Esophagus squamous epithelium (tissue), 4 donors: ENCODE results near the gene B4GALNT4.
"Not testable (repeated sequence)": the region's sequence is repeated elsewhere in the genome, so short reads cannot be mapped to it uniquely, and the experiment has no call there.

Experiments
- CTCF ChIP-seq, 6 experiments: fragments of 450-650 bp in 4 of 6; fragments of 200-600 bp in 2 of 6; sonication (generic) in 2 of 6; IDR thresholded peaks; one replicate each; pipeline ENCODE4 v1.5.1; 2016 to 2019; ENCODE audit warnings: antibody characterized with exemption in 6 of 6, mild to moderate bottlenecking in 4 of 6, moderate library complexity in 4 of 6
- POLR2A ChIP-seq, 4 donors: fragments of 450-650 bp; IDR thresholded peaks; one replicate each; pipeline ENCODE4 v1.6.1; 2017; ENCODE audit warnings: antibody characterized with exemption in 4 of 4, mild to moderate bottlenecking in 4 of 4, moderate library complexity in 3 of 4

GRCh38 chr11:328516-329100, 40.7 kb upstream of the B4GALNT4 start:
- not testable (repeated sequence) for TF ChIP-seq CTCF, POLR2A (IDR thresholded peaks at IDR 0.05)
